Rectal smooth muscle tissue (tissue), 1 donor: ENCODE measurements around the gene HCFC1R1.

Experiments
- H3K27ac ChIP-seq: one replicate; pipeline ENCODE4 v1.7.0; 2013; ENCODE audit warnings: low read depth, low read length, inconsistent platforms
- H3K27me3 ChIP-seq: one replicate; pipeline ENCODE4 v1.7.0; 2013; ENCODE audit warnings: low read length; ENCODE audit not compliant: control insufficient read depth, insufficient read depth
- H3K36me3 ChIP-seq: one replicate; pipeline ENCODE4 v1.7.0; 2013; ENCODE audit warnings: low read length; ENCODE audit not compliant: control insufficient read depth, insufficient read depth
- H3K4me1 ChIP-seq: one replicate; pipeline ENCODE4 v1.7.0; 2013; ENCODE audit warnings: low read length; ENCODE audit not compliant: control insufficient read depth, insufficient read depth
- H3K4me3 ChIP-seq: one replicate; pipeline ENCODE4 v1.7.0; 2013; ENCODE audit warnings: low read length
- H3K9ac ChIP-seq: one replicate; pipeline ENCODE4 v1.7.0; 2013; ENCODE audit warnings: low read length

Gene HCFC1R1

GRCh38 chr16:3038256-3038655 is 14.5 kb upstream of the HCFC1R1 start:
- Histone ChIP-seq H3K27me3 (peaks cover 12% of the 10 kb centered on the region), H3K27ac (no peak overlapping the region), H3K36me3 (no peaks in the 10 kb centered on the region), H3K4me3 (no peak overlapping the region), H3K9ac (no peak overlapping the region), H3K4me1 (no peaks in the 10 kb centered on the region)

GRCh38 chr16:3036726-3037315 is 13.1 kb upstream of the HCFC1R1 start, which contains the start of gene BICDL2:
BICDL2 (minus strand) TSS chr16:3036944; CDS start chr16:3035496, 1,448 bp downstream.
- peak within 1 kb of the TSS; percentile 49 for H3K4me3 ChIP-seq
- peaks cover 12% of the 10 kb centered on the region for H3K27me3 ChIP-seq

GRCh38 chr16:3035972-3036725 is 12.4 kb upstream of the HCFC1R1 start:
- peaks cover 12% of the 10 kb centered on the region for H3K27me3 ChIP-seq
- no peaks in the 10 kb centered on the region for H3K4me1 ChIP-seq
- no peak overlapping the region for H3K27ac ChIP-seq
- H3K36me3 ChIP-seq: no peaks in the 10 kb centered on the region
- no peak overlapping the region for H3K9ac ChIP-seq
- H3K4me3 ChIP-seq: peak overlapping the region; percentile 49

More at GRCh38 chr16:3036726-3037315, 13.1 kb upstream of the HCFC1R1 start, which contains the start of gene BICDL2:
- Histone ChIP-seq H3K9ac (no peak within 1 kb of the TSS), H3K27ac (no peak within 1 kb of the TSS), H3K4me1 (no peaks in the 10 kb centered on the region), H3K36me3 (no peaks in the 10 kb centered on the region)

GRCh38 chr16:3035289-3035971 is 11.7 kb upstream of the HCFC1R1 start:
- Histone ChIP-seq H3K27ac (no peak overlapping the region), H3K27me3 (peaks cover 14% of the 10 kb centered on the region), H3K4me1 (no peaks in the 10 kb centered on the region), H3K36me3 (no peaks in the 10 kb centered on the region), H3K9ac (no peak overlapping the region), H3K4me3 (peak overlapping the region; percentile 49)

- Histone ChIP-seq H3K4me3 (no peak overlapping the region), H3K27me3 (peaks cover 17% of the 10 kb centered on the region), H3K27ac (no peak overlapping the region)
Measured at GRCh38 chr16:3032624-3033023, 8.9 kb upstream of the HCFC1R1 start.

GRCh38 chr16:3030222-3031212 is 6.8 kb upstream of the HCFC1R1 start:
- Histone ChIP-seq H3K27me3 (peaks cover 13% of the 10 kb centered on the region), H3K9ac (no peak overlapping the region), H3K27ac (no peak overlapping the region), H3K36me3 (peaks cover 4% of the 10 kb centered on the region), H3K4me3 (no peak overlapping the region), H3K4me1 (peaks cover 5% of the 10 kb centered on the region)

More at GRCh38 chr16:3032624-3033023, 8.9 kb upstream of the HCFC1R1 start:
- Histone ChIP-seq H3K36me3 (peaks cover 4% of the 10 kb centered on the region), H3K4me1 (peaks cover 5% of the 10 kb centered on the region), H3K9ac (no peak overlapping the region)

- H3K4me1 ChIP-seq: peaks cover 5% of the 10 kb centered on the region
- no peak overlapping the region for H3K4me3 ChIP-seq
- peaks cover 4% of the 10 kb centered on the region for H3K36me3 ChIP-seq
- peaks cover 13% of the 10 kb centered on the region for H3K27me3 ChIP-seq
- H3K9ac ChIP-seq: no peak overlapping the region
- H3K27ac ChIP-seq: no peak overlapping the region
Measured at GRCh38 chr16:3029491-3030221, 5.9 kb upstream of the HCFC1R1 start.

GRCh38 chr16:3028716-3029319 is 5.1 kb upstream of the HCFC1R1 start:
- Histone ChIP-seq H3K9ac (no peak overlapping the region), H3K27ac (no peak overlapping the region), H3K36me3 (peaks cover 4% of the 10 kb centered on the region), H3K4me3 (no peak overlapping the region), H3K4me1 (peaks cover 5% of the 10 kb centered on the region), H3K27me3 (peaks cover 13% of the 10 kb centered on the region)

- Histone ChIP-seq H3K36me3 (peaks cover 4% of the 10 kb centered on the region), H3K9ac (no peak overlapping the region), H3K27ac (no peak overlapping the region), H3K27me3 (peaks cover 13% of the 10 kb centered on the region), H3K4me1 (peaks cover 5% of the 10 kb centered on the region), H3K4me3 (no peak overlapping the region)
Measured at GRCh38 chr16:3027983-3028715, 4.4 kb upstream of the HCFC1R1 start.

GRCh38 chr16:3027489-3027795 is 3.7 kb upstream of the HCFC1R1 start:
- Histone ChIP-seq H3K27ac (no peak overlapping the region), H3K4me1 (peaks cover 10% of the 10 kb centered on the region), H3K36me3 (peaks cover 4% of the 10 kb centered on the region)

More at GRCh38 chr16:3027489-3027795, 3.7 kb upstream of the HCFC1R1 start:
- Histone ChIP-seq H3K9ac (no peak overlapping the region), H3K27me3 (peaks cover 13% of the 10 kb centered on the region), H3K4me3 (no peak overlapping the region)
